Subcutaneous adipose tissue (tissue), 4 donors: ENCODE results near the gene MYO18B. TPM values are rescaled to one million over a fixed set of nuclear protein-coding genes. Genes with fewer than 3 reads are reported as not detected.

Source experiments
- total RNA-seq, 4 donors: library from RNA; depleted of rRNA; stranded (reverse); fragments of >200 nt; gene quantifications; one replicate each; pipeline ENCODE4 v1.1.0, GENCODE V29; 2016
- TF ChIP-seq, protein P1 (sequence below): fragments of 450-650 bp; IDR thresholded peaks from one replicate; pipeline ENCODE4 v1.5.1; 2016; ENCODE audit warnings: low read depth, mild to moderate bottlenecking, control low read depth, antibody characterized with exemption, moderate library complexity

The MYO18B gene
- total RNA-seq, 4 donors from 2014 or later, result under 0.01 TPM; not detected in 3

GRCh38 chr22:25876871-25877270 is 134.9 kb downstream of the MYO18B start:
- TF ChIP-seq, protein P1, sequence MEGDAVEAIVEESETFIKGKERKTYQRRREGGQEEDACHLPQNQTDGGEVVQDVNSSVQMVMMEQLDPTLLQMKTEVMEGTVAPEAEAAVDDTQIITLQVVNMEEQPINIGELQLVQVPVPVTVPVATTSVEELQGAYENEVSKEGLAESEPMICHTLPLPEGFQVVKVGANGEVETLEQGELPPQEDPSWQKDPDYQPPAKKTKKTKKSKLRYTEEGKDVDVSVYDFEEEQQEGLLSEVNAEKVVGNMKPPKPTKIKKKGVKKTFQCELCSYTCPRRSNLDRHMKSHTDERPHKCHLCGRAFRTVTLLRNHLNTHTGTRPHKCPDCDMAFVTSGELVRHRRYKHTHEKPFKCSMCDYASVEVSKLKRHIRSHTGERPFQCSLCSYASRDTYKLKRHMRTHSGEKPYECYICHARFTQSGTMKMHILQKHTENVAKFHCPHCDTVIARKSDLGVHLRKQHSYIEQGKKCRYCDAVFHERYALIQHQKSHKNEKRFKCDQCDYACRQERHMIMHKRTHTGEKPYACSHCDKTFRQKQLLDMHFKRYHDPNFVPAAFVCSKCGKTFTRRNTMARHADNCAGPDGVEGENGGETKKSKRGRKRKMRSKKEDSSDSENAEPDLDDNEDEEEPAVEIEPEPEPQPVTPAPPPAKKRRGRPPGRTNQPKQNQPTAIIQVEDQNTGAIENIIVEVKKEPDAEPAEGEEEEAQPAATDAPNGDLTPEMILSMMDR, result no peak

DNA sequence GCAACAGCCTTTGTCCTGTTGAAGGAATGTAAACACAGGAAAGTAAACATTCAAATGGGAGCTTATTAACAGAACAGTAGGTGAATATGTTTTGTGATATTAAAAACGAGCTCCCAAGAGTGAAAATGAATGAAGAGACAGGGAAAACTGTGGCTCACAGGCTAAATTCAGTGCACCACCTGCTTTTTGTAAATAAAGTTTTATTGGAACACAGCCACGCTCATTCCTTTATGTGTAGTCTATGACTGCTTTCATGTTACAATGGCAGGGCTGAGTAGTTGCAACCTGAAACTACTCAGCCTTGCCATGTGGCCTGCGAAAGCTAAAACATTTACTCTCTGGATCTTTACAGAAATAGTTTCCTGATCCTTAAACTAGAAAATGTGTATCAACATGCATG is 136.9 kb downstream of the MYO18B start:
- TF ChIP-seq, protein P1, result no peak

DNA sequence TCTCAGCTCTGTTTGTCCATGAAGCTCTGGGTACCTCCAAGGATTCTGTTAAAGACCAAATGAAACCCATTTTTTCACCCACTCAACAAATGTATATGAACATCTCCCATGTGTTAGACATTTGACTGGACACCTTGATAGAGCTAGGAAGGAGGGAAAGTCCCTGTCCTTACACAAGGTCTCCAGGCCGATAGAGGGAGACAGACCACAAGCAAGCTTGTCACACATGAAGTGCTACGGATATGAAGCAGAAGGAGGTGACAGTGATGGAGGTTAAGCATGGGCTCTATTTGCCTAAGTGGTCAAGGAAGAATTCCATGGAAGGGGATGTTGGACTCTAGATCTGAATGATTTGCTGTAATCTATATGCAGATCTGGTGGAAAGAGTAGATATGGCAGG is 138.5 kb downstream of the MYO18B start:
- TF ChIP-seq, protein P1, result no peak

- TF ChIP-seq, protein P1, result no peak
These were observed 139.3 kb downstream of the MYO18B start for GRCh38 chr22:25881210-25881755.

- TF ChIP-seq, protein P1, result no peak
These were observed 140.4 kb downstream of the MYO18B start for GRCh38 chr22:25882360-25882759.

DNA sequence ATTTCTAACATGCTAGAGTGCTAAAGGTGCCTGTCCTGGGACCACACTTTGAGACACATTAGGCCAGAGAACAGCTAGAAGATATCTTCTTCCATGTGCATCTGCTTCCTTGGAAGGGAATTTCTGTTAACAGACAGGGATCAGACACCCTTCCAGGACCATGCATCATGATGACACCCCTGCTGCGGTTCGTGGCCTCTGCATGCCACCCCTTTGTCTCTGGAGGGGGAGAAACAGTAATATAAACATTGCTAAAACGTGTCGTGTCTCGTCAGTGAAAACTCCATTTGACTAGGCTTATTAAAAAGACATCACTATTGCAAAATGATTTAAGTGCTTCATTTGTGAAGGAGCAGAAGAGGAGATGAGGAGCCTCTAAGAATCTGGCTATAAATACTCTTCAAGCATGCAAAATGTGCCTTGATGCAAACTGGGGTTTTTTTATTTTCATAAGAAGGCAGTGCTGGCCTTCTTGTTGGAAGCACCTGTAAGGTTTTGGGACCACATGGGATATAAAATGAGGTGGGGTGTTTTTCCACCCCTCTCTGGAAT is 141.6 kb downstream of the MYO18B start:
- TF ChIP-seq, protein P1, result no peak

GRCh38 chr22:25884121-25884520 is 142.1 kb downstream of the MYO18B start:
- TF ChIP-seq, protein P1, result no peak
